Liver (tissue), 3 donors: ENCODE measurements around the gene NPAS1.

Source experiments
- REST ChIP-seq: IDR thresholded peaks from 2 replicates; pipeline ENCODE4 v1.6.1; 2016; ENCODE audit warnings: antibody characterized with exemption, mild to moderate bottlenecking
- TAF1 ChIP-seq: conservative IDR thresholded peaks from 2 replicates; pipeline ENCODE4 v1.6.1; 2016; ENCODE audit warnings: antibody characterized with exemption, mild to moderate bottlenecking
- YY1 ChIP-seq: IDR thresholded peaks from 2 replicates; pipeline ENCODE4 v1.6.1; 2016; ENCODE audit warnings: antibody characterized with exemption, mild to moderate bottlenecking
- TF ChIP-seq, protein P1 (sequence below): fragments of 150-350 bp; IDR thresholded peaks from 2 replicates; pipeline ENCODE4 v1.5.1; 2017; ENCODE audit warnings: improper control_type of control experiment, low read depth, low read length; ENCODE audit not compliant: missing input control
- TF ChIP-seq, protein P2 (sequence below): IDR thresholded peaks from 2 replicates; pipeline ENCODE4 v1.6.1; 2016; ENCODE audit warnings: antibody characterized with exemption
- donor health status: healthy.
- donor health status: healthy.

- TF ChIP-seq, protein P1, sequence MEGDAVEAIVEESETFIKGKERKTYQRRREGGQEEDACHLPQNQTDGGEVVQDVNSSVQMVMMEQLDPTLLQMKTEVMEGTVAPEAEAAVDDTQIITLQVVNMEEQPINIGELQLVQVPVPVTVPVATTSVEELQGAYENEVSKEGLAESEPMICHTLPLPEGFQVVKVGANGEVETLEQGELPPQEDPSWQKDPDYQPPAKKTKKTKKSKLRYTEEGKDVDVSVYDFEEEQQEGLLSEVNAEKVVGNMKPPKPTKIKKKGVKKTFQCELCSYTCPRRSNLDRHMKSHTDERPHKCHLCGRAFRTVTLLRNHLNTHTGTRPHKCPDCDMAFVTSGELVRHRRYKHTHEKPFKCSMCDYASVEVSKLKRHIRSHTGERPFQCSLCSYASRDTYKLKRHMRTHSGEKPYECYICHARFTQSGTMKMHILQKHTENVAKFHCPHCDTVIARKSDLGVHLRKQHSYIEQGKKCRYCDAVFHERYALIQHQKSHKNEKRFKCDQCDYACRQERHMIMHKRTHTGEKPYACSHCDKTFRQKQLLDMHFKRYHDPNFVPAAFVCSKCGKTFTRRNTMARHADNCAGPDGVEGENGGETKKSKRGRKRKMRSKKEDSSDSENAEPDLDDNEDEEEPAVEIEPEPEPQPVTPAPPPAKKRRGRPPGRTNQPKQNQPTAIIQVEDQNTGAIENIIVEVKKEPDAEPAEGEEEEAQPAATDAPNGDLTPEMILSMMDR: no peak
- TF ChIP-seq, protein P2, sequence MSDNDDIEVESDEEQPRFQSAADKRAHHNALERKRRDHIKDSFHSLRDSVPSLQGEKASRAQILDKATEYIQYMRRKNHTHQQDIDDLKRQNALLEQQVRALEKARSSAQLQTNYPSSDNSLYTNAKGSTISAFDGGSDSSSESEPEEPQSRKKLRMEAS: no peak
- no peak for TF ChIP-seq TAF1
- no peak for TF ChIP-seq REST
- no peak for TF ChIP-seq YY1
Observed at GRCh38 chr19:47084879-47085439, 65.3 kb downstream of the NPAS1 start.
